Upper lobe of left lung (tissue), 4 donors: ENCODE data around the gene CEP250.
"Not testable (repeated sequence)": the region's sequence is repeated elsewhere in the genome, so short reads cannot be mapped to it uniquely, and the experiment has no call there.

Experiments
- POLR2A ChIP-seq, 4 donors: fragments of 450-650 bp; IDR thresholded peaks; one replicate each; pipeline ENCODE4 v1.5.1; 2016 to 2017; ENCODE audit warnings: antibody characterized with exemption in 4 of 4, mild to moderate bottlenecking in 2 of 4
- TF ChIP-seq, protein P1 (sequence below), 6 experiments: fragments of 450-650 bp in 4 of 6; fragments of 200-600 bp in 2 of 6; sonication (generic) in 2 of 6; IDR thresholded peaks; one replicate each; pipeline ENCODE4 v1.5.1; 2016 to 2019; ENCODE audit warnings: antibody characterized with exemption in 6 of 6

DNA sequence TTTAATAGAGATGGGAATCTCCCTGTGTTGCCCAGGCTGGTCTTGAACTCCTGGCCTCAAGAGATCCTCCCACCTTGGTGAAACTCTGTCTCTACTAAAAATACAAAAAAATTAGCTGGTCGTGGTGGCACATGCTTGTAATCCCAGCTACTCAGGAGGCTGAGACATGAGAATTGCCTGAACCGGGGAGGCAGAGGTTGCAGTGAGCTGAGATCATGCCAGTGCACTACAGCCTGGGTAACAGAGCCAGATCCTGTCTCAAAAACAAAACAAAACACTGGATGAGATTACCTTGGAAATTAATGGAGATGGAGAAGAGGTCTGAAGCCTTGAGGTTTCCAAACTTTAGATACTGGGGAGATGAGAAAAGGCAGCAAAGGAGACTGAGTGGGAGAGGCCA lies 2.1 kb downstream of the CEP250 start:
- not testable (repeated sequence) for TF ChIP-seq POLR2A (IDR thresholded peaks at IDR 0.05)
- TF ChIP-seq, protein P1, sequence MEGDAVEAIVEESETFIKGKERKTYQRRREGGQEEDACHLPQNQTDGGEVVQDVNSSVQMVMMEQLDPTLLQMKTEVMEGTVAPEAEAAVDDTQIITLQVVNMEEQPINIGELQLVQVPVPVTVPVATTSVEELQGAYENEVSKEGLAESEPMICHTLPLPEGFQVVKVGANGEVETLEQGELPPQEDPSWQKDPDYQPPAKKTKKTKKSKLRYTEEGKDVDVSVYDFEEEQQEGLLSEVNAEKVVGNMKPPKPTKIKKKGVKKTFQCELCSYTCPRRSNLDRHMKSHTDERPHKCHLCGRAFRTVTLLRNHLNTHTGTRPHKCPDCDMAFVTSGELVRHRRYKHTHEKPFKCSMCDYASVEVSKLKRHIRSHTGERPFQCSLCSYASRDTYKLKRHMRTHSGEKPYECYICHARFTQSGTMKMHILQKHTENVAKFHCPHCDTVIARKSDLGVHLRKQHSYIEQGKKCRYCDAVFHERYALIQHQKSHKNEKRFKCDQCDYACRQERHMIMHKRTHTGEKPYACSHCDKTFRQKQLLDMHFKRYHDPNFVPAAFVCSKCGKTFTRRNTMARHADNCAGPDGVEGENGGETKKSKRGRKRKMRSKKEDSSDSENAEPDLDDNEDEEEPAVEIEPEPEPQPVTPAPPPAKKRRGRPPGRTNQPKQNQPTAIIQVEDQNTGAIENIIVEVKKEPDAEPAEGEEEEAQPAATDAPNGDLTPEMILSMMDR (IDR thresholded peaks at IDR 0.05): not testable (repeated sequence)
